ENCODE results near the gene KAZN.

DNA sequence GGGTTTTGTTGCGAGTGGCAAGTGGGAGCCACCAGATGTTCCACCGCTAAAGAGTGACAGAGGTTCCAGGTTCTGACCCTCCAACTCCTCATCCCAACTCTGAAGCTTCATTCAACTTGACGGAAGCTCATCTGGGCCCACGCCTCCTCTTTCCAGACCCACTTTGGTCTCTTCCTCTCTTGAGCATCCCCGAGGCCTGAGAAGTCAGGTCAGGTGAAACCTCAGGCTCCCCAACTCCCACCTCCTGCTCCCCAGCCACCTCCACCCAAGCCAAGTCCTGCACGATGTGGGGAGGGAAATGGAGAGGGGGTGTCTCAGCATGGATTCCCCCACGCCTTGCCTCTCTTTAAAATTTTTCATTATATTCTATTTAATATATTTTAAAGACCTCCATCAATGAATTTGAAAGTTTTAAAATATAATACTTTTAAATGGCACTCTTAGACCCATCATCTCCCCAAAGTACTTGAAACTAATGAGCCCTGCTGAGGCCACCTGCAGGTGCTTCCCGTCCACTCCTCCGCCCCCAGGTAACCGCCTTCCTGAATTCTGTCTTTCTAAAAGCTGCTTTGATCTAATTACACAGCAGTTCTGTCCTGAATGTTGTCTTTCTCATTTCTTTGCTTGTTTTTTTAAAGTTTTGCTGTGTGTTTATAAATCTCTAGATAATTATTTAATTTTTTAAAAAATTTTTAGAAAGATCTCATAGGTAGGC lies 238.1 kb downstream of the KAZN start:
- TF ChIP-seq CTCF (IDR thresholded peaks at IDR 0.05; ENCODE audit: low read length) (no peak), EZH2 (IDR thresholded peaks at IDR 0.05; ENCODE audit: borderline replicate concordance, low read length) (no peak)
